Measurements from ENCODE around the gene ENO3.
"Not testable (repeated sequence)": the region's sequence is repeated elsewhere in the genome, so short reads cannot be mapped to it uniquely, and the experiment has no call there.

Gene ENO3

DNA sequence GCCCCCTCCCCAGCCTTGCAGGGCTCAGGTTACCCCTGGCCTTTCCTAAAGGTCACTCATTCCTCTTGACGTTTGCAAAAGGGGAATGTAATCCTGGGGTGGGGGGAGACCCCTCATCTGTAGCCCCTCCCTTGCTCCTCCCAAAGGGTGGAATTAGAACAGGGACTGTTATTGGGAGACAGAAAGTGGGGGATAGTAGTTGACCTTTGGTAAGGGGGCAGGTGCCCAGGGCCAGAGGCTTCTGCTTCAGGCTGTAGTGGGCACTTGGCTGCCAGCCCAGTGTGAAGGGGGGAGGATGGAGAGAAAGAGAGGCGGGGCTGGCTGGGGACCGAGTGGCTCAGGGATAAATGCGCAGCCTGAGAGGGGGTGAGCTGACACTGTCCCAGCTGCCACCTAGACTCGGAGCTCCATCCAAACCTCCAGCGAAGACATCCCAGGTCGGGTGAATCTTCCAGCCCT is at the start of gene ENO3:
Gene ENO3, plus strand, starts transcription at position 374 of the 459 bp plus-strand sequence. CDS start 711 bp downstream, outside the sequence.
- DNase-seq = no peak

DNA sequence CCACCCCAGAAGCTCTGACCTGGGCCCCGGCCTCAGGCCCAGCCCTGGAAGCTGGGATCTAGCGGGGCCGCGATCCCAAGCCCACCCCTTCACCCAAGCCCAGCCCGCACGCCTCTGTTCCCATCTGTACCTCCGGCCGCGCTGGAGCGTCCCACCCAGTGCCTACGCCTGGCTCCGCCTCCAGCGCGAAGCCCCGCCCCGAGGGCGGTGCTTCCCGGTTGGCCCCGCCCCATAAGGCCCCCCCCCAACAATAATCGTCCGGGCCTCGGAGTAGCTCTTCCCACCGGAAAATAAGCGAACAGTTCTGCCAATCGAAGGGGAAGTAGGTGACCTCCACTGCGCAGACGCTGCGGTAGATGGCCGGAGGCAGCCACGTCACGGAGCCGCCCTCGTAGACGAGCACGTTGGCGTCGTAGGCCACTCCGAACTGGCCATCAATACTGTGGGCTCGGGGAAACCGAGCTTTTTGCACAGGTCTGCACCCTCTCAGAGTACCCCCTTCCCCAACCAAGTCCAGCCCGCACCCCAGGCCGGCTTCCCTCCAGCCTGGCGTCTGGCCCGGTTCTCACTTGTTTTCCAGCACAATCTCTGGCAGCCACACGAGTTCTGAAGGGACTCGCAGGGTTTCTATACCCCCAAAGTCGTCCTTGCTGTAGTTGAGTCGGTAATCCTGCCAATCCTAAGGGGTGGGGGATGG is 49.1 kb upstream of the ENO3 start:
- DNase-seq = peak; percentile 37 to 50

DNA sequence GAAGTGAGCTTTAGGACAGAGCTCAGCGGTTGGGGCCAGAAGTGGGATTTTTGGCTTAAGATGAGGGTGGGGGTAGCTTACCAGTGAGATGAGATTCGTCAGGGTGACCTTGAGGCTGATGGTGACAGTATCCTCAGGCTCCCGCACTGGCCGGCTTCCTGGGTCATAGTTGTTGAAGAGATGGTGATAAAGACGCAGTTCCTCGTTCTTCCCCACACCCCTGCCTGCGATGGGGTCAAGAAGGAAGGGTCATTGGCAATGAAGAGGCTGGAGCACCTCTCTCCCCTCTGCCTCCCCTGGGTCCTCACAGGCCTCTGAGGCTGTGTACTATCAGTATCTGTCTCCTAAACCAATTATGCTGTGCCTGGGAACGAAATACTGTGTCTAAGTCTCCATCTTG is 48.4 kb upstream of the ENO3 start:
- DNase-seq = no peak

DNA sequence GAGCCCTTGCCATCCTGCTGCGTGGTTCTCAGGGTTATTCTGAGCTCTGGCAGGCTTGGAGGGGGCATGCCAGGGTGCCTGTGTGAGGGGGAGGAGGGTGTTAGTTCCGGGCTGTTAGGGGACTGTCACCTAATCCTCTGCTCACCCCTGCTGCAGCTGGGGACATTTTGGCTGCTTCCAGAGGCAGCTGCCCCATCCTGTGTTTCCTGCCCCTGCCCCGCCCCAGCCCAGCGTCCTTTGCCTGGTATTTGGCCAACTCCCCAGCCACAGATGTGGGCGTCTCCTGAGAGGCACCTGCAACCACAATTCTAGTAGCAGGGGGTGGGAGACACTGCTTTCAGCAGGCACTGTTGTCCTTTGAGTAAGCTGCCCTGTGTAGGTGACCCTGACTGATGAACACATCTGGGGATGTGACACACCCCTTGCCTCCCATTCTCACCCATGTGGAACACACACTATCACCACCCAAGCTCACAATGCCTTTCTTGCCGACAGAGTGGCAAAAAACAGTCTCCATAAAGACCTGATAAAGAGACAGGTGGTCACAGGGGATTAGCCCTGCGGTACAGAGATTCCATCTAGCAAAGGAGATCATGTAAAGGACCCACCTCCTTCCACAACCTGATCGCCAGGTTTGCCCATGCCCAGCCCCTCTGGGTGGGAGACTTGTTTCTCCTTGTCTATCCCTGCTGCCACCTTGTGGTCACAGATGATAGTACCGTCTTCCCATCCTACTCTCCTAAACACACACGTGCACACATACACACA is 47.7 kb upstream of the ENO3 start, which contains the start of gene CHRNE:
Gene CHRNE, minus strand, starts transcription at position 48 of the 768 bp plus-strand sequence. Its CDS starts 35 bp downstream, at position 13.
- DNase-seq = peak; percentile 81 to 83

DNA sequence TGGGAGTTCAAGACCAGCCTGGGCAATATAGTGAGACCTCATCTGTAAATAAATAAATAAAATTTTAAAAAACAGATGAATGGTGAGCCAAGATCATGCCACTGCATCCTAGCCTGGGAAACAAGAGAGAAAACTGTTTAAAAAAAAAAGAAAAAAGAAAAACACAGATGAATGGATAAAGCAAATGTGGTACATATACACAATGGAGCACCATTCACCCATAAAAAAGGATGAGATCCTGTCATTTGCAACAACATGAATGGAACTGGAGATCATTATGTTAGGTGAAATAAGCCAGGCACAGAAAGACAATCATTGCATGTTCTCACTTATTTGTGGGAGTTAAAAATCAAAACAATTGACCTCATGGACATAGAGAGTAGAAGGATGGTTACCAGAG is 44.3 kb upstream of the ENO3 start:
- DNase-seq = not testable (repeated sequence)

DNA sequence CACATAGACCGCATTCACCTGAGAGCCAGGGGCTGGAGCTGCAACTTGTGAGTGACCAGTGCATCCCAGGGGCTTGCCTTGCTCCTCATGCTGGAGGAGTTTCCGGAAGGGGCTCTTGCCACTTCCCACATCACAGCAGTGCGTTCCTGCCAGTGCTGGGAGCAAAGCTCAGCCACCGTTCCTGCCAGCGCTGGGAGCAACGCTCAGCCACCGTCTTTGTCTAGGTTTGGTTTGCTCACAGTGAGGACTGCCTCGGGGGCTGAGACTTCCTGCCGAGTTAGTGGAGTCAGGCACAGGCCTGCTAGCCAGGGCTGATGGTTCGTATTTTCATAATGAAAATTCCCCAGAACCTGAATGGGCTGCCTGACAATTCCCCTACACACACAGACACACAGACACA is 42.6 kb upstream of the ENO3 start:
- DNase-seq = peak; percentile 30 to 38

DNA sequence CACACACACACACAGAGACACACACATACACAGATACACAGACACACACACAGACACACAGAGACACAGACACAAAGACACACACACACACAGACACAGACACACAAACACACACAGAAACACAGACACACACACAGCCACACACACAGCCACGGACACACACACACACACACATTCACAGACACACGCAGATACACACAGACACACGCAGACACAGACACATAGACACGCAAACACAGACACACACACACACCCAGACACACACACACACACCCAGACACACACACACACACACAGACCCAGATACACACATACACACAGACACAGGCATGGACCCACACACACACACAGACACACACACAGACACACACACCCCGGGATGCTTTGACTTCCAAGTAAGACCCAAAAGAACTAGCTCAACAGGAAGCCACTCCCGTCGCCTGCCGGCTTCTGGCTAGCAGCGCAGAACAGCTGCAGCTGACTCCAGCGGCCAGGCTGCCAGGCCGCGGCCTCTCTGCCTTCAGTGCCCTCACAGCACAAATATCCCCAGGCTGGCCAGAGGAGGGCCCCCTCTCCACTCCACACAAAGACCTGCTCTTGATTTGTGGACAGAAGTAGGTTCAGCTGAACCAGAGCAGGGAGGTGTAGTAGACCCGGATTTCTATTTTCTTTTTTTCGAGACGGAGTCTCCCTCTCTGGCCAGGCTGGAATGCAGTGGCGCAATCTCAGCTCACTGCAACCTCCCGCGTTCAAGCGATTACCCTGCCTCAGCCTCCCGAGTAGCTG is 42.0 kb upstream of the ENO3 start:
- peak; percentile 79 to 84 for DNase-seq

DNA sequence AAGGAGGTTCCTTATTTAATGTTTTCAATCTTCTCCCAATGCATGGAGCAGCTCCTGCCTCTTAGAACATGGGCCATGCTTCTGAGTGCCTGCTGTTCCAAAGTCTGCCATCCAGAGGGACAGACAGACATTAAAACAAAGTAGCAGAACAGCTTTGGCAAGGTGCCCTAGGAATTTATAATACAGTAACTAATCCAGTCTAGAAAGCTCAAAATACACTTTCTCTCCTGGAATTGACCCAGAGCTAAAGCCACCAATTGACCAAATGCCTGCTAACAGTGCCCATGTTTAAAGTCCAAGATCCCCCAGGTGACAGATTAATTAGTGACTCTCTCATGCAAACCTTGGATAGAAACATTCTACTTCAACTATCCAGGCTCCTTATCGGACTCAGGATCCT is 36.9 kb upstream of the ENO3 start:
- DNase-seq = no peak

DNA sequence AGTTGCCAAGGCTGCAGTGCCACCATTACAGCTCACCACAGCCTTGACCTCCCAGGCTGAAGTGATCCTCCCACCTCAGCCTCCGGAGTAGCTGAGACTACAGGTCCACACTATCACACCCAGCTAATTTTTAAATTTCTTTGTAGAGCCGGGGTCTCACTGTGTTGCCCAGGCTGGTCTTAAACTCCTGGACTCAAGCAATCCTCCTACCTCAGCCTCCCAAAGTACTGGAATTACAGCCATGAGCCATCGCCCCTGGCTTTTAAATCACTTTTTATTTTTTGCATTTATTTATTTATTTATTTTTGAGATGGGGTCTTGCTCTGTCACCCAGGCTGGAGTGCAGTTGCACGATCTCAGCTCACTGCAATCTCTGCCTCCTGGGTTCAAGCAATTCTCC is 36.4 kb upstream of the ENO3 start:
- not testable (repeated sequence) for DNase-seq

DNA sequence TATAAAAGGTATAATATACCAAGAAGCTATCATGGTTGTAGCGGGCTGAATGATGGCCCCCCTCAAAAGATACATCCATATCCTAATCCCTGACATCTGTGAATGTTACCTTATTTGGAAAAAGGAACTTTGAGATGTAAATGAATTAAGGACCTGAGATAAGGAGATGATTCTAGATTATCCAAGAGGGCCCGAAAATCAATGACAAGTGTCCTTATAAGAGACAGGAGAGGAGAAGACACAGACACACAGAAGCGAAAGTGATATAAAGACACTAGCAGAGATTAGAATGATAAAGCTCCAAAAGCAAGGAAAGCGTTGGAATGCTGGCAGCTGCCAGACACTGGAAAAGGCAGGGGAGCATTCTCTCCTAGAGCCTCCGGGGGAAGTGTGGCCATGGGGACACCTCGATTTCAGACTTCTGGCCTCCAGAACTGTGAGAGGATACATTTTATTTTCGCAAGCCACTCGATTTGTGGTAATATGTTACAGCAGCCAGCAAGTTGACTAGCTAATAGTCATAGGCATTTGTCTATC is 31.3 kb upstream of the ENO3 start:
- no peak for DNase-seq

DNA sequence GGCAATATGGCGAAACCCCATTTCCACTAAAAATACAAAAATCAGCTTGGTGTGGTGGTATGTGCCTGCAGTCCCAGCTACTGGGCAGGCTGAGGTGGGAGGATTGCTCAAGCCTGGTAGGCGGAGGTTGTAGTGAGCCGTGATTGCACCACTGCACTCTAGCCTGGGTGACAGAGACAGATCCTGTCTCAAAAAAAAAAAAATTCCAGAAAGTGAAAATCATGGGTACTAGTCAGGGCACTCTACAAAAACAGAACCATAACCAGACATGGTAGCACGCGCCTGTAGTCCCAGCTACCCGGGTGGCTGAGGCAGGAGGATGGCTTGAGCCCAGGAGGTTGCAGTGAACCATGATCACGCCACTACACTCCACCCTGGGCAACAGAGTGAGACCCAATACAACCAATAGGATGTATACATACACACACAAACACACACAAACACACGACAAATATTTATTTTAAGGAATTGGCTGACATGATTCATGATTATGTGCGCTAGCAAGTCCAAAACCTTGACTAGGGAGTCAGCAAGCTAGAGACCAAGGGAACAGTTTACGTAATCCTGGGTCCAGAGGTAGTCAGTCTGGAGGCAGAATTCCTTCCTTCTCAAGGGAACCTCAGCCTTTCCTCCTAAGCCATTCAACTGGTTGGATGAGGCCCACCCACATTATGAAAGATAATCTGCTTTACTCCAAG is 30.4 kb upstream of the ENO3 start:
- no peak for DNase-seq

DNA sequence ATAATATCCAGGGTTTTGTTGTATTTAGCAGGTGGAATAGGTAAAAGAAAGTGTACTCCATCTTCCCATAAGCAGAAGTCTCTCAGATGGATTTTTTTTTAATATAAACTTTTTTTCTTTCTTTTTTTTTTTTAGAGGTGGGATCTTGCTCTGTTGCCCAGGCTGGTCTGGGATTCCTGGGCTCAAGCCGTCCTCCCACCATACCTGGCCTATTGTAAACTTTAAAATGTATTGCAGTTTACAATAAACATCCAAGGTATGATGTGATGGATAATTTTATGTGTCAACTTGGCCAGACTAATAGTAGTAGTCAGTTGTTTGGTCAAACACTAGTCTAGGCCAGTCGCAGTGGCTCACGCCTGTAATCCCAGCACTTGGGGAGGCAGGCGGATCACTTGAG is 29.6 kb upstream of the ENO3 start:
- DNase-seq = no peak

DNA sequence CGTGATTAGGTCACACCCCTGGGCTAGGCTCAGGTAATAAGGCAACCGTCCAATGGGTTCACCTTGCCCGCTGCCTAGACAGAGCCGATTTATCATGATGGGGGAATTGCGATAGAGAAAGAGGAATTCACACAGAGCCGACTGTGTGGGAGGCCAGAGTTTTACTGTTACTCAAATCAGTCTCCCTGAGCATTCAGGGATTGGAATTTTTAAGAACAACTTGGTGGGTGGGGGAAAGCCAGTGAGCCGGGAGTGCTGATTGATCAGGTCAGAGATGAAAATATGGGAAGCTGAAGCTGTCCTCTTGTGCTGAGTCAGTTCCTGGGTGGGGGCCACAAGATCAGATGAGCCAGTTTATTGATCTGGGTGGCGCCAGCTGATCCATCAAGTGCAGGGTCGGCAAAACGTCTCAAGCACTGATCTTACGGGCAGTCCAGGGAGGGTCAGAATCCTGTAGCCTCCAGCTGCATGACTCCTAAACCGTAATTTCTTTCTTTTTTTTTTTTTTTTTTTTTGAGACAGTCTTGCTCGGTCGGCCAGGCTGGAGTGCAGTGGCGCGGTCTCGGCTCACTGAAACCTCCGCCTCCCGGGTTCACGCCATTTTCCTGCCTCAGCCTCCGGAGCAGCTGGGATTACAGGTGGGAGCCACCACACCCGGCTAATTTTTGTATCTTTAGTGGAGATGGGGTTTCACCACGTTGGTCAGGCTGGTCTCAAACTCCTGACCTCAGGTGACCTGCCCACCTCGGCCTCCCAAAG is 24.2 kb upstream of the ENO3 start:
- DNase-seq = not testable (repeated sequence)

DNA sequence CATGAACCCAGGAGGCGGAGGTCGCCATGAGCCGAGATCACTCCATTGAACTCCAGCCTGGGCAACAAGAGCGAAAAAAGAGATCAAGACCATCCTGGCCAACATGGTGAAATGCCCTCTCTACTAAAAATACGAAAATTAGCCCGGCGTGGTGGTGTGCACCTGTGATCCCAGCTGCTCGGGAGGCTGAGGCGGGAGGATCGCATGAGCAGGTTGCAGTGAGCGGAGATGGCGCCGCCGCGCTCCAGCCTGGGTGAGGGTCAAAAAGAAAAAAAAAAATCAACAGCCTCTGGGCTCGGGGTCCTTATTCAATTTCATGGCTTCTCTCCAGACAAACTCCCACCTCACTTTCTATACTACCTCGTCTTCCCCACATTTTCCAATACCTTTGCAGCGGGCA is 22.0 kb upstream of the ENO3 start:
- DNase-seq = no peak

DNA sequence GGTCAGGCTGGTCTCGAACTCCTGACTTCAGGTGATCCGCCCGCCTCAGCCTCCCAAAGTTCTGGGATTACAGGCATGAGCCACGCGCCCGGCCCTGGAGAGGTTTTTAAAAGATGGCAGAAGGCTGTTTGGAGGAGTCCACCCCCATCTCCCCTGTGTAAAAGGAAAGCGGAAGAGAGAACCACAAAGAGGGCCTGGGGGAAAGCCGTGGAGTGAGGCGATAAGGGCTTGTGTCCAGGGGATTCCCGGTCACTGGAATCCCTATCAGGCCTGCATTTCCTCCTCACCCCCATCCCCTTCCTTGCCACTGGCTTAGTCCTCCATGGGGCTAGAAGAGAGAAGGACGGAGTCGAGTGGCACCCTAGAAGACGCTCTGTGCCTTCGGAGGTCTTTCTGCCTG is 19.0 kb upstream of the ENO3 start, which contains the start of gene GP1BA:
Gene GP1BA, plus strand, starts transcription at position 315 of the 400 bp plus-strand sequence. CDS start 328 bp downstream, outside the sequence.
- no peak for DNase-seq

DNA sequence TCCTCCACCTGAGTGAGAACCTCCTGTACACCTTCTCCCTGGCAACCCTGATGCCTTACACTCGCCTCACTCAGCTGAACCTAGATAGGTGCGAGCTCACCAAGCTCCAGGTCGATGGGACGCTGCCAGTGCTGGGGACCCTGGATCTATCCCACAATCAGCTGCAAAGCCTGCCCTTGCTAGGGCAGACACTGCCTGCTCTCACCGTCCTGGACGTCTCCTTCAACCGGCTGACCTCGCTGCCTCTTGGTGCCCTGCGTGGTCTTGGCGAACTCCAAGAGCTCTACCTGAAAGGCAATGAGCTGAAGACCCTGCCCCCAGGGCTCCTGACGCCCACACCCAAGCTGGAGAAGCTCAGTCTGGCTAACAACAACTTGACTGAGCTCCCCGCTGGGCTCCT is 18.2 kb upstream of the ENO3 start:
- no peak for DNase-seq

DNA sequence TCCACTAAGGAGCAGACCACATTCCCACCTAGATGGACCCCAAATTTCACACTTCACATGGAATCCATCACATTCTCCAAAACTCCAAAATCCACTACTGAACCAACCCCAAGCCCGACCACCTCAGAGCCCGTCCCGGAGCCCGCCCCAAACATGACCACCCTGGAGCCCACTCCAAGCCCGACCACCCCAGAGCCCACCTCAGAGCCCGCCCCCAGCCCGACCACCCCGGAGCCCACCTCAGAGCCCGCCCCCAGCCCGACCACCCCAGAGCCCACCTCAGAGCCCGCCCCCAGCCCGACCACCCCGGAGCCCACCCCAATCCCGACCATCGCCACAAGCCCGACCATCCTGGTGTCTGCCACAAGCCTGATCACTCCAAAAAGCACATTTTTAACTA is 17.3 kb upstream of the ENO3 start:
- no peak for DNase-seq

DNA sequence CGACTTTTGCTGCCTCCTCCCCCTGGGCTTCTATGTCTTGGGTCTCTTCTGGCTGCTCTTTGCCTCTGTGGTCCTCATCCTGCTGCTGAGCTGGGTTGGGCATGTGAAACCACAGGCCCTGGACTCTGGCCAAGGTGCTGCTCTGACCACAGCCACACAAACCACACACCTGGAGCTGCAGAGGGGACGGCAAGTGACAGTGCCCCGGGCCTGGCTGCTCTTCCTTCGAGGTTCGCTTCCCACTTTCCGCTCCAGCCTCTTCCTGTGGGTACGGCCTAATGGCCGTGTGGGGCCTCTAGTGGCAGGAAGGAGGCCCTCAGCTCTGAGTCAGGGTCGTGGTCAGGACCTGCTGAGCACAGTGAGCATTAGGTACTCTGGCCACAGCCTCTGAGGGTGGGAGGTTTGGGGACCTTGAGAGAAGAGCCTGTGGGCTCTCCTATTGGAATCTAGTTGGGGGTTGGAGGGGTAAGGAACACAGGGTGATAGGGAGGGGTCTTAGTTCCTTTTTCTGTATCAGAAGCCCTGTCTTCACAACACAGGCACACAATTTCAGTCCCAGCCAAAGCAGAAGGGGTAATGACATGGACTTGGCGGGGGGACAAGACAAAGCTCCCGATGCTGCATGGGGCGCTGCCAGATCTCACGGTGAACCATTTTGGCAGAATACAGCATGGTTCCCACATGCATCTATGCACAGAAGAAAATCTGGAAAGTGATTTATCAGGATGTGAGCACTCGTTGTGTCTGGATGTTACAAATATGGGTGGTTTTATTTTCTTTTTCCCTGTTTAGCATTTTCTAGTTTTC is 16.5 kb upstream of the ENO3 start:
- peak; percentile 29 to 39 for DNase-seq

DNA sequence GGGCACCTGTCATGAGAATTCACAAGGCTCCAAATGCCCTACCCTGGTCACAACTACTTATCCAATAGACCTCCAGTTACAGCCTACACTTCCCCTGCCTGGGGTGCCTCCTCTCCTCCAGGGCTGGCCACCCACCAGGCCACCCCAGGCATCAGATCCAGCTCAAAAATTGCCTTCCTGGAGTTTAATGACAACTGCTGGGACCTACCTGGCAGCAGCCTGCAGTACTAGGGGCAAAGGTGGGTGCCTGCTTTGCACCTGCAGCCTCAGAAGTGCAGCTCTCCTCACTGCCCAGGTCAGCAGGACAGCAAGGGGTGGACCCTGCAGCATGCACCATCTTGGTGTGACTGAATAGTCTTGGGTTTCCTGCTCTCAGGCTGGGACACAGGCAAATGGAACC is 15.3 kb upstream of the ENO3 start:
- DNase-seq = no peak

DNA sequence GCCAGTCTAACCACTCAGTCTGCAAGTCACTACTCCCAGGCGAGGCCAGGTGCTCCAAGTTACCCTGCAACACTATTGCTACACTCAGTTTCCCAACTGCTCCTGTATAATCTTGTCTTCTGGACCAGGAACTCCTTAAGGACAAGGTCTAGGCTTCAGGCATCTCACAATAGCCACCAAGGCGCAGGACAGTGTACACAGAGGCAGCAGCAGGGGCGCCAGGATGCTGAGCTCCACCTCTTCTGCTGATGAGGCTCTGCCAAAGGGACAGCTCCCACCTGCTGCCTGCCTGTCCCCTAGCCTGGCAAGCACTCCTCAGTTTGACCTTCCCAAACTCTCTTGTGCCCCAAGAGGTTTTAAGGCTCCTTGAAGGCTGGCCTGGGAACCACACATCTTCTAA is 14.5 kb upstream of the ENO3 start:
- no peak for DNase-seq

DNA sequence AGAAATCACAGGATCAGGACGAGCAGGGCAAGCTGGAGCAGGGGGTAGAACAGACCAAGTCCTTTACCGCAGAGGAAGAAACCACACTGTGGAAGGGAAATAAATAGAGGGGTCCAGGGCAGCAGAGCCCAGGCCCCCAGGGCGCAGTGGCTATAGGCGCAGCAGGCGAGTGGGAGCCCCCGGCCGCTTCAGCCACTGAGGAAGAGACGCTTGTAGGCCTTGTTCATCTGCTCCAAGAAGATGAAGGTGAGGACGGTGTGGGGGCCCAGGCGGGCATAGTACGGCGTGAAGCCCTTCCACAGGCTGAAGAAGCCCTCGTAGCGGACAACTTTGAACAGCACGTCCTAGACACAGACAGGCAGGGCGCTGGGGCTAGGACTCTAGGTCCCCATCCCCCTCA is 13.4 kb upstream of the ENO3 start:
- no peak for DNase-seq

Measured in activated T-cell treated with anti-CD3 and anti-CD28 coated beads, Interleukin-2, amount 50 U/mL, for 48 hours (primary cell).